ENCODE data around the gene TPST2. TPM values are rescaled to one million over a fixed set of nuclear protein-coding genes. Genes with fewer than 3 reads are reported as not detected.

TPST2 gene
- total RNA-seq, 2 experiments from 2014 or later = 30.7 to 33.6 TPM

DNA sequence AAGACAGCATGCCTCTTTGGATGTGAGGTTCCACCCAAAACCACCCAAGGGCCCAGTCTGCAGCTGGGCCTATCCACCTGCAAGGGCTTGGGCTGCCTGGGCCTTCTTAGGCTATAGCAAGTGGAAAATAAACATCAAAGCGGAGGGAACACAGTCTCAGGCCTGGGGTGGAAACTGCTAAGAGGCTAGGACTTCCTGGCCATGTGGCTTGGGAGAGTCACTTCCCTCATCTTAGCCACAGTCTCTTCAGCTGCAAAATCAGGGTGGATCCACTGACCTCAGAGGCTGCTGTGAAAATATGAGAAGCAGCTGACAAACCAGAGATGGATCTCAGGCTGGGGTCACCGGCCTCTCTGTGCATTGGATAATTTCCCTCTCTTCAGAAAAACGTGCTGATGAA is 47.1 kb downstream of the TPST2 start:
- H3K4me3 Mint-ChIP-seq = no peak overlapping the region
- H3K27me3 Mint-ChIP-seq = no peaks in the 10 kb centered on the region
- ChIA-PET CTCF (no interaction called here), POLR2A (interaction anchor here (1.3 to 2.0 kb wide), 2 partner anchors 30 to 59 kb away, joined by 5 read pairs; partner anchors contain the start of genes HPS4, SRRD and TFIP11)
- peaks cover 47% of the 10 kb centered on the region for H3K4me1 Mint-ChIP-seq (ENCODE audit: low read depth)
- DNase-seq (peak; percentile 28), ATAC-seq (peak; percentile 50)
- peaks cover 4% of the 10 kb centered on the region for H3K9me3 Mint-ChIP-seq
- TF ChIP-seq, protein P1, sequence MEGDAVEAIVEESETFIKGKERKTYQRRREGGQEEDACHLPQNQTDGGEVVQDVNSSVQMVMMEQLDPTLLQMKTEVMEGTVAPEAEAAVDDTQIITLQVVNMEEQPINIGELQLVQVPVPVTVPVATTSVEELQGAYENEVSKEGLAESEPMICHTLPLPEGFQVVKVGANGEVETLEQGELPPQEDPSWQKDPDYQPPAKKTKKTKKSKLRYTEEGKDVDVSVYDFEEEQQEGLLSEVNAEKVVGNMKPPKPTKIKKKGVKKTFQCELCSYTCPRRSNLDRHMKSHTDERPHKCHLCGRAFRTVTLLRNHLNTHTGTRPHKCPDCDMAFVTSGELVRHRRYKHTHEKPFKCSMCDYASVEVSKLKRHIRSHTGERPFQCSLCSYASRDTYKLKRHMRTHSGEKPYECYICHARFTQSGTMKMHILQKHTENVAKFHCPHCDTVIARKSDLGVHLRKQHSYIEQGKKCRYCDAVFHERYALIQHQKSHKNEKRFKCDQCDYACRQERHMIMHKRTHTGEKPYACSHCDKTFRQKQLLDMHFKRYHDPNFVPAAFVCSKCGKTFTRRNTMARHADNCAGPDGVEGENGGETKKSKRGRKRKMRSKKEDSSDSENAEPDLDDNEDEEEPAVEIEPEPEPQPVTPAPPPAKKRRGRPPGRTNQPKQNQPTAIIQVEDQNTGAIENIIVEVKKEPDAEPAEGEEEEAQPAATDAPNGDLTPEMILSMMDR (IDR thresholded peaks at IDR 0.05) = no peak
- intact Hi-C loops (cut with micrococcal nuclease) = no loop called here
- H3K27ac Mint-ChIP-seq = peak overlapping the region; percentile 47
- peaks cover 38% of the 10 kb centered on the region for H3K36me3 Mint-ChIP-seq (ENCODE audit: low read depth)

DNA sequence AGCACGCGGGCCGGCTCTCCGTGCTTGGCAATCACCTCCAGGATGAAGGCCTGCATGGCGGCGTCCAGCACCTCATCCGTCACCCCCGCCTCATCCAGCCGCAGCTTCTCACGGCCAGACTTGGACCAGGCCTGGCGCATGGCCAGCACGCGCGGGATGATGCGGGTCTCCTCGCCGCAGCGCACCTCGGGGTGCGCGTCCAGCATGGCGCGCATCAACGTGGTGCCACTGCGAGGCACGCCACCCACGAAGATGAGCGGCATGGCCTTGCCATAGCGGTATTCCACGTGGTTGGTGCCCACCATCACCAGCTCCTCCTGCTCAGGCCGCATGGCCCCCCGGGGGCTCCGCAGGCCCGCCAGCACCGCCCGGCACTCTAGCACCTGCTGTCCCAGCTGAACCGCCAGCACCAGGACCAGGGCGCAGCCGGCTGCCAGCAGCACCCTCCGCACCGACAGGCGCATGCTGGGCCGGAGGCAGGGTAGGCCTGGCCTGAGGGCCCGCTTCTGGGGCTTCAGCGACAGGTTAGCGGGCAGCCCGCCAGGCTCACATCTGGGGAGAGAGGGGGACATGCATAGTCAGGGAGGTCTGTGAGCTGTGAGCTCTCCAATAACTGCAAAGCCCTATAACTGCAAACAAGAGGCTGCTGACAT is 48.6 kb downstream of the TPST2 start:
- Mint-ChIP-seq H3K27ac (no peak overlapping the region), H3K4me1 (ENCODE audit: low read depth) (peaks cover 44% of the 10 kb centered on the region), H3K9me3 (no peaks in the 10 kb centered on the region), H3K36me3 (ENCODE audit: low read depth) (peaks cover 29% of the 10 kb centered on the region), H3K27me3 (no peaks in the 10 kb centered on the region), H3K4me3 (no peak overlapping the region)
- TF ChIP-seq, protein P1 (IDR thresholded peaks at IDR 0.05) = no peak
- ChIA-PET POLR2A (interaction anchor here (1.3 kb wide), 2 partner anchors 10 to 25 kb away, joined by 3 read pairs; no protein-coding TSS in a partner anchor), CTCF (no interaction called here)
- no peak for ATAC-seq
- DNase-seq = no peak
- intact Hi-C loops (cut with micrococcal nuclease) = no loop called here

DNA sequence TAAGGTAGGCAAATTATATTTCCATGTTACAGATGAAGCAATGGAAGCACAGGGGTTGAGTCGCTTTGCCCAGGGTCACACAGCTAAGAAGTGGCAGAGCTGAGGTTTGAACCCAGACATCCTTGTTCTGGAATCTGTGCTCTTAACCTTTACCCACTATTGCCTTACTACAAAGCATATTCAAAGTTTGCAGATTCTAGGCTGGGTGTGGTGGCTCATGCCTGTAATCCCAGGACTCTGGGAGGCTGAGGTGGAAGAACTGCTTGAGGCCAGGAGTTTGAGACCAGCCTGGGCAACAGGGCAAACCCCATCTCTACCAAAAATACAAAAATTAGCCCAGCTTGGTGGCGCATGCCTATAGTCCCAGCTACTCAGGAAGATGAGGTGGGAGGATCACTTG is 49.8 kb downstream of the TPST2 start:
- CTCF ChIA-PET = no interaction called here
- H3K27ac Mint-ChIP-seq = no peak overlapping the region
- peaks cover 34% of the 10 kb centered on the region for H3K36me3 Mint-ChIP-seq (ENCODE audit: low read depth)
- intact Hi-C loops (cut with micrococcal nuclease) = no loop called here
- H3K4me3 Mint-ChIP-seq = no peak overlapping the region
- H3K9me3 Mint-ChIP-seq = no peaks in the 10 kb centered on the region
- ATAC-seq (no peak), DNase-seq (no peak)
- H3K27me3 Mint-ChIP-seq = no peaks in the 10 kb centered on the region
- H3K4me1 Mint-ChIP-seq (ENCODE audit: low read depth) = peaks cover 48% of the 10 kb centered on the region
- POLR2A ChIA-PET = interaction anchor here (1.0 to 1.3 kb wide), 2 partner anchors 11 to 26 kb away, joined by 3 read pairs; no protein-coding TSS in a partner anchor
- TF ChIP-seq, protein P1 (IDR thresholded peaks at IDR 0.05) = no peak

DNA sequence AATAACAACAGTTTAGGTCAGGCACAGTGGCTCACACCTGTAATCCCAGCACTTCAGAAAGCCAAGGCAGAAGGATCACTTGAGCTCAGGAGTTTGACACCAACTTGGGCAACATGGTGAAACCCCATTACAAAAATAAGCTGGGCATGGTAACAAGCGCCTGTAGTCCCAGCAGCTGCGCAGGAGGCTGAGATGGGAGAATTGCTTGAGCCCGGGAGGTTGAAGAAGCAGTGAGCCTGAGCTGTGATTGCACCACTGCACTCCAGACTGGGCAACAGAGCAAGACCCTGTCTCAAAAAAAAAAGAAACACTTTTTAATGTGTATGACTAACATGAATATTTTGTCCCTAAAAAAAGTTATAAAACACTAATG is 53.2 kb downstream of the TPST2 start:
- Mint-ChIP-seq H3K4me1 (ENCODE audit: low read depth) (peaks cover 43% of the 10 kb centered on the region), H3K4me3 (no peak overlapping the region), H3K27me3 (no peaks in the 10 kb centered on the region), H3K9me3 (no peaks in the 10 kb centered on the region), H3K27ac (peak overlapping the region; percentile 35), H3K36me3 (ENCODE audit: low read depth) (peaks cover 40% of the 10 kb centered on the region)
- intact Hi-C loops (cut with micrococcal nuclease) = no loop called here
- TF ChIP-seq, protein P1 (IDR thresholded peaks at IDR 0.05) = no peak
- ATAC-seq (no peak), DNase-seq (no peak)
- CTCF ChIA-PET = interaction anchor here (1.7 kb wide), 1 partner anchor 10 kb away, joined by 7 read pairs; no protein-coding TSS in a partner anchor
- POLR2A ChIA-PET = interaction anchor here (0.7 to 1.5 kb wide), 8 partner anchors 9 to 43 kb away, joined by 3 to 6 read pairs (median 3); no protein-coding TSS in a partner anchor

DNA sequence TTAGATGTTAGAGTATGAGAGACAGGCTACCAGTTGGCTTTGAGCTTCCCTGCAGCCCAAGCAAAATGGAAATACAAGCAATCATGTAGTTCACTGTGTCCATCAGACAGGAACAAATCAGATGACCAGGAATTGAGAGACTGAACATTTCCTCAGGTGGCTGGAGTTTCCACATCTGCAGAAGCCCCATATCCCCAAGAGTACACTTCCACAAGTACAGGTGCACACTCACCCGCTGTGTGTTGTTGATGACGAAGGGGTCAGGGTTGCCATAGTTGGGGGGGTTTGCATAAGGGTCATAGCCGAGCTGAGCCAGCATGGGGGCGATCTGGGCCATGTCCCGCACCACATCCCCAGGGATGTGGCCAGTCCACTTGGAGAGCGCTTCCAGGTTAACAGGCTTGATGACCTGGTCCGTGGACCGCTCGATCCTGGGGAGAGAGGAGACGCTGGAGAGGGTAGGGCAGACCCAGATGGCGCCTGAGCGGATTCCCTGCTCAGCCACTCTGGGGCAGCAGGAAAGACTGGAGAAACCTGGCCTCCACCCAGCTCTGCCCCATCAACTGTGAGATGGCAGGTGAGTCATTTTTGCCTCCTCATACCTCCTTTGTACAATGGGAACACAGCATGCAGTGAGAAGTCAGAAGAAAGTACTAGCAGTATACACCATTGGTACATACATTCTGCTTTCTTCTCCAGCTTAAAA is 53.7 kb downstream of the TPST2 start:
- DNase-seq (no peak), ATAC-seq (no peak)
- H3K27ac Mint-ChIP-seq = peak overlapping the region; percentile 79
- CTCF ChIA-PET = interaction anchor here (1.7 kb wide), 1 partner anchor 10 kb away, joined by 7 read pairs; no protein-coding TSS in a partner anchor
- no peaks in the 10 kb centered on the region for H3K27me3 Mint-ChIP-seq
- peaks cover 43% of the 10 kb centered on the region for H3K4me1 Mint-ChIP-seq (ENCODE audit: low read depth)
- no peaks in the 10 kb centered on the region for H3K9me3 Mint-ChIP-seq
- no peak overlapping the region for H3K4me3 Mint-ChIP-seq
- TF ChIP-seq, protein P1 (IDR thresholded peaks at IDR 0.05) = no peak
- intact Hi-C loops (cut with micrococcal nuclease) = no loop called here
- POLR2A ChIA-PET = interaction anchor here (0.7 to 1.5 kb wide), 6 partner anchors 8 to 44 kb away, joined by 3 to 6 read pairs (median 3); no protein-coding TSS in a partner anchor
- peaks cover 42% of the 10 kb centered on the region for H3K36me3 Mint-ChIP-seq (ENCODE audit: low read depth)
